ENCODE data around the gene MBD5.

MBD5 gene

DNA sequence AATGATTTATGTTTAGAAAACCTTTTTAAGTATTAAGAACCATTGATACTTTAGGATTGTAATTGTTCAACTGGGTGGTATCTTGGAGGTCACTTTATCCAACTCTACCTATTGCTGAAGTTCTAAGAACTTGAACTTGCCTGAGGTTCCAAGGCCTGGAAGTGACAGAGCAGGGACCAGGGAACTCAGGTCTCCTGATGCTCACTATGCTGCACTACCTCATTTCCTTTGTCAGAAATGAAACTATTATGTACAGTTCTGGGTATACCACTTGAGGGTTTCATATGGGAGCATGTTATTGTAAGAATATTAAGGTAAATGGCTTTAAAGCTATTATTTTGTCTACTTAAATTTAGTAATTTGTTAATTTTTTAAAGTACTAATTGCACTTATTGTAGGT, 3.0 kb downstream of the MBD5 start:
- no peak for DNase-seq (ENCODE audit: extremely low read depth, low read depth)
- no peak overlapping the region for H3K4me3 ChIP-seq (replicated peaks; ENCODE audit: low read depth, low read length)
- TF ChIP-seq, protein P1, sequence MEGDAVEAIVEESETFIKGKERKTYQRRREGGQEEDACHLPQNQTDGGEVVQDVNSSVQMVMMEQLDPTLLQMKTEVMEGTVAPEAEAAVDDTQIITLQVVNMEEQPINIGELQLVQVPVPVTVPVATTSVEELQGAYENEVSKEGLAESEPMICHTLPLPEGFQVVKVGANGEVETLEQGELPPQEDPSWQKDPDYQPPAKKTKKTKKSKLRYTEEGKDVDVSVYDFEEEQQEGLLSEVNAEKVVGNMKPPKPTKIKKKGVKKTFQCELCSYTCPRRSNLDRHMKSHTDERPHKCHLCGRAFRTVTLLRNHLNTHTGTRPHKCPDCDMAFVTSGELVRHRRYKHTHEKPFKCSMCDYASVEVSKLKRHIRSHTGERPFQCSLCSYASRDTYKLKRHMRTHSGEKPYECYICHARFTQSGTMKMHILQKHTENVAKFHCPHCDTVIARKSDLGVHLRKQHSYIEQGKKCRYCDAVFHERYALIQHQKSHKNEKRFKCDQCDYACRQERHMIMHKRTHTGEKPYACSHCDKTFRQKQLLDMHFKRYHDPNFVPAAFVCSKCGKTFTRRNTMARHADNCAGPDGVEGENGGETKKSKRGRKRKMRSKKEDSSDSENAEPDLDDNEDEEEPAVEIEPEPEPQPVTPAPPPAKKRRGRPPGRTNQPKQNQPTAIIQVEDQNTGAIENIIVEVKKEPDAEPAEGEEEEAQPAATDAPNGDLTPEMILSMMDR (IDR thresholded peaks at IDR 0.05; ENCODE audit: low read depth, low read length, missing control alignments) = no peak

GRCh38 chr2:148026573-148026972, 5.7 kb downstream of the MBD5 start:
- DNase-seq (ENCODE audit: extremely low read depth, low read depth) = no peak
- TF ChIP-seq, protein P1 (IDR thresholded peaks at IDR 0.05; ENCODE audit: low read depth, low read length, missing control alignments) = no peak
- H3K4me3 ChIP-seq (replicated peaks; ENCODE audit: low read depth, low read length) = no peak overlapping the region

DNA sequence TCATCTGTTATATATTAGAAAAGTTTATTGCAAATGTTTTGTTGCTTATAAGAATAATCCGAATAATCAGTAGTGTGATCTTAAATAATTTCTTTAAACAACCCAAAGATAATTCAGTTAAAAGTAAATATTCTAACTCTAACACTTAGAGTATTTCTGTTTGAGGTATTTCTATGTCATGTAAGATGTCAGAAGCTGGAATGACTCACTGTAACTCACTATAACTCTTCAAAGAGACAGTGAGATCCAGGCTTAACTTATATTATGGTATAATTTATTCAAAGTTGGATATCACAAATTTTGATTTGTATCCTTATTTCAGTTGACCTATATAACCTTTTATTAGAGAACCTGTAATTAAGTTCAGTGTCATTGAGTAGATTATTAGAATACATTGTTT, 6.9 kb downstream of the MBD5 start:
- TF ChIP-seq, protein P1 (IDR thresholded peaks at IDR 0.05; ENCODE audit: low read depth, low read length, missing control alignments) = no peak
- no peak overlapping the region for H3K4me3 ChIP-seq (replicated peaks; ENCODE audit: low read depth, low read length)
- DNase-seq (ENCODE audit: extremely low read depth, low read depth) = no peak

DNA sequence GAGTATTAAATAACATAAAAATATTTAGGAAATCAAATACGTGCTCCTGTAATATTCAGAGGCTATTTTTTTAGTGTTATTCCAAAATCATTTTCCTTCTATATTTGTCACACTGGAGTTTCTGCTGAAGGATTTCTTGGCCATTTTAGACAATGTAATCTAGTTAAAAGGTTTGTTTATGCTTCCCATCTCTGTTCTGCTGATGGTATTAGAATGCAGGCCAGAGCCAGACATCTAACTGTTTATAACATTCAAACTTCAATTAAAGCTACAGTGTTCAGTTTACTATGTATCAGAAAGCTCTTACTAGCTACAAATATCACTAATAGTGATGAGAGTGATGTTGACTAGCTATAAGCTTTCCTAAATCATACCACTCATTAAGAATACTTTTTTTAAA, 7.9 kb downstream of the MBD5 start:
- TF ChIP-seq, protein P1 (IDR thresholded peaks at IDR 0.05; ENCODE audit: low read depth, low read length, missing control alignments) = no peak
- no peak overlapping the region for H3K4me3 ChIP-seq (replicated peaks; ENCODE audit: low read depth, low read length)
- DNase-seq (ENCODE audit: extremely low read depth, low read depth) = no peak

GRCh38 chr2:148031152-148031551, 10.3 kb downstream of the MBD5 start:
- no peak overlapping the region for H3K4me3 ChIP-seq (replicated peaks; ENCODE audit: low read depth, low read length)
- TF ChIP-seq, protein P1 (IDR thresholded peaks at IDR 0.05; ENCODE audit: low read depth, low read length, missing control alignments) = no peak
- no peak for DNase-seq (ENCODE audit: extremely low read depth, low read depth)

- DNase-seq (ENCODE audit: extremely low read depth, low read depth) = no peak
- TF ChIP-seq, protein P1 (IDR thresholded peaks at IDR 0.05; ENCODE audit: low read depth, low read length, missing control alignments) = no peak
Measured at GRCh38 chr2:148032215-148032614, 11.3 kb downstream of the MBD5 start.

GRCh38 chr2:148039783-148040182, 18.9 kb downstream of the MBD5 start:
- TF ChIP-seq, protein P1 (IDR thresholded peaks at IDR 0.05; ENCODE audit: low read depth, low read length, missing control alignments) = no peak
- DNase-seq (ENCODE audit: extremely low read depth, low read depth) = no peak
- no peak overlapping the region for H3K4me3 ChIP-seq (replicated peaks; ENCODE audit: low read depth, low read length)

More at GRCh38 chr2:148032215-148032614, 11.3 kb downstream of the MBD5 start:
- H3K4me3 ChIP-seq (replicated peaks; ENCODE audit: low read depth, low read length) = no peak overlapping the region

Measured in HFF-Myc (cell line).